CD14-positive monocyte (primary cell): Measurements from ENCODE around the gene EGFR. TPM values are rescaled to one million over a fixed set of nuclear protein-coding genes. Genes with fewer than 3 reads are reported as not detected.

Experiments used
- DNase-seq, 3 donors: peaks; one replicate each; pipeline ENCODE4 v3.0.0-alpha.2; 2011 to 2022
- H2AFZ ChIP-seq: 2 replicates; pipeline ENCODE4 v1.6.0; 2012; ENCODE audit warnings: mild to moderate bottlenecking, low read depth, low read length, inconsistent platforms; ENCODE audit not compliant: insufficient read depth, poor library complexity, severe bottlenecking
- H3K27ac ChIP-seq, 2 donors: 1 replicate in 1 of 2; 2 replicates in 1 of 2; pipeline ENCODE4 v1.5.1; 2012 to 2013; ENCODE audit warnings: low read length in 2 of 2, control low read depth in 1 of 2, inconsistent platforms in 1 of 2, low read depth in 1 of 2, mild to moderate bottlenecking in 1 of 2
- H3K27me3 ChIP-seq, 2 donors: one replicate each; pipeline versions ENCODE4 v1.6.0 to v1.6.1; 2011 to 2013; ENCODE audit warnings: low read length in 2 of 2; ENCODE audit not compliant: control insufficient read depth in 2 of 2, insufficient read depth in 2 of 2
- H3K36me3 ChIP-seq, 2 donors: replicated peaks in 1 of 2; 1 replicate in 1 of 2; 2 replicates in 1 of 2; pipeline versions ENCODE4 v1.5.1 to v1.6.1; 2012 to 2013; ENCODE audit warnings: low read length in 2 of 2, control low read depth in 1 of 2, inconsistent platforms in 1 of 2, mild to moderate bottlenecking in 1 of 2; ENCODE audit not compliant: insufficient read depth in 2 of 2, control insufficient read depth in 1 of 2
- H3K4me1 ChIP-seq, 2 donors: 1 replicate in 1 of 2; 2 replicates in 1 of 2; pipeline versions ENCODE4 v1.5.1 to v1.6.1; 2012 to 2013; ENCODE audit warnings: low read length in 2 of 2, control low read depth in 1 of 2, inconsistent platforms in 1 of 2, mild to moderate bottlenecking in 1 of 2, moderate library complexity in 1 of 2; ENCODE audit not compliant: insufficient read depth in 2 of 2, control insufficient read depth in 1 of 2
- H3K4me2 ChIP-seq: replicated peaks from 2 replicates; pipeline ENCODE3; 2012; ENCODE audit warnings: low read length, moderate library complexity, mild to moderate bottlenecking; ENCODE audit not compliant: poor library complexity, severe bottlenecking; ENCODE audit errors: extremely low read depth
- H3K4me3 ChIP-seq, 3 experiments: fragments of 200-600 bp in 1 of 3; sonication (generic) in 1 of 3; replicated peaks in 1 of 3; 1 replicate in 2 of 3; 2 replicates in 1 of 3; pipeline ENCODE4 v1.5.1; 2011 to 2013; ENCODE audit warnings: low read length in 3 of 3, mild to moderate bottlenecking in 3 of 3, control low read depth in 2 of 3, low read depth in 2 of 3, inconsistent platforms in 1 of 3, moderate library complexity in 1 of 3
- H3K79me2 ChIP-seq: 2 replicates; pipeline ENCODE4 v1.6.0; 2012; ENCODE audit warnings: mild to moderate bottlenecking, control low read depth, inconsistent platforms, low read length, moderate library complexity; ENCODE audit not compliant: insufficient read depth
- H3K9ac ChIP-seq: 2 replicates; pipeline ENCODE4 v1.6.0; 2017; ENCODE audit warnings: low read length, mild to moderate bottlenecking; ENCODE audit not compliant: insufficient read depth, poor library complexity, severe bottlenecking
- H3K9me3 ChIP-seq, 2 donors: replicated peaks in 1 of 2; 1 replicate in 1 of 2; 2 replicates in 1 of 2; pipeline versions ENCODE4 v1.5.1 to v1.6.1; 2012 to 2013; ENCODE audit warnings: low read length in 2 of 2, control low read depth in 1 of 2; ENCODE audit not compliant: control insufficient read depth in 1 of 2, insufficient read depth in 1 of 2
- H4K20me1 ChIP-seq: 2 replicates; pipeline ENCODE4 v1.6.0; 2012; ENCODE audit warnings: mild to moderate bottlenecking, low read length, control low read depth, moderate library complexity; ENCODE audit not compliant: insufficient read depth
- H3K27ac Mint-ChIP-seq, 7 donors: one replicate each; pipeline ENCODE4 v1.8.0; 2020; ENCODE audit warnings: mild to moderate bottlenecking in 7 of 7, mixed read lengths in 7 of 7, moderate library complexity in 6 of 7, inconsistent platforms in 2 of 7
- H3K27me3 Mint-ChIP-seq, 3 donors: one replicate each; pipeline ENCODE4 v1.8.0; 2021 to 2022; ENCODE audit warnings: low read depth in 3 of 3, mild to moderate bottlenecking in 3 of 3, mixed read lengths in 3 of 3, moderate library complexity in 3 of 3, inconsistent platforms in 1 of 3
- H3K36me3 Mint-ChIP-seq, 2 donors: one replicate each; pipeline ENCODE4 v1.8.0; 2020; ENCODE audit warnings: mixed read lengths in 2 of 2, inconsistent platforms in 1 of 2, mild to moderate bottlenecking in 1 of 2
- H3K4me1 Mint-ChIP-seq: one replicate; pipeline ENCODE4 v1.8.0; 2020; ENCODE audit warnings: mild to moderate bottlenecking, mixed read lengths
- H3K4me3 Mint-ChIP-seq, 2 donors: one replicate each; pipeline ENCODE4 v1.8.0; 2020; ENCODE audit warnings: mild to moderate bottlenecking in 2 of 2, mixed read lengths in 2 of 2, moderate library complexity in 1 of 2
- H3K9me3 Mint-ChIP-seq, 7 donors: one replicate each; pipeline ENCODE4 v1.8.0; 2020 to 2022; ENCODE audit warnings: mixed read lengths in 7 of 7, mild to moderate bottlenecking in 6 of 7, moderate library complexity in 6 of 7, inconsistent platforms in 2 of 7
- WGBS: methylation state at CpG from one replicate; pipeline ENCODE4 v1.1.5; 2013; ENCODE audit warnings: missing lambda C conversion rate; ENCODE audit not compliant: insufficient coverage; 5-methylcytosine and 5-hydroxymethylcytosine counted together
- intact Hi-C, 2 donors: fragments of 100-400 bp; cut with micrococcal nuclease; formaldehyde crosslinking; loops; one replicate each; pipeline versions ENCODE4 v1.15.0 to v1.15.1; 2023
- polyA plus RNA-seq, 3 donors: library from polyadenylated mRNA; depleted of rRNA in 1 of 3; unstranded in 2 of 3; stranded (reverse) in 1 of 3; fragments of 300-500 nt in 2 of 3; fragments of >200 nt in 1 of 3; fragmentation: Illumina TruSeq in 2 of 3; gene quantifications; 1 replicate in 2 of 3; 2 replicates in 1 of 3; pipeline ENCODE4 v1.2.3, GENCODE V29; 2012 to 2021
- TF ChIP-seq, protein P1 (sequence below): fragments of 200-600 bp; IDR thresholded peaks from one replicate; pipeline ENCODE4 v1.8.0; 2022; ENCODE audit warnings: antibody characterized with exemption, mild to moderate bottlenecking

The EGFR gene
- polyA plus RNA-seq, 3 donors: not detected

DNA sequence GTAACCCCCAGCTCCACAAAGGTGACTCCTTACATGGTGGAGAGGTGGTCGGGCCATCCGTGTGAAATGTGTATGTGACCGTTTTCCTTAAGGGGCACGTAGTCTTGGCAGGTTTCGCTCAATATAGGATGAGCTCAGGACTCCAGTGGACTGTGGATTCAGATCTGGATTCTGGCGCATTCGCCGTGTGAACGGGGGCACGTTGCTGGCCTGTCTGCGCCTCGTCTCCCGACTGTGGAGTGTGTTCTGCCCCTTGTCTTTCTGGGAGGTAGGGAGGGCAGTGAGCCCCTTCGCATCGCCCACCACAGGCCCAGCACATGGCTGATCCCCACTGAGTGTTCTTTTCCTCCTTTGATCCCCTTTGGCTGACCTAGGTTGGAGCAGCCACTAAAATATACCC is 165.1 kb downstream of the EGFR start:
- intact Hi-C loops: no loop called here
- Mint-ChIP-seq H3K36me3 (no peaks in the 10 kb centered on the region), H3K27me3 (peaks cover 4 to 7% (median 5%) of the 10 kb centered on the region in 3 donors), H3K27ac (no peak overlapping the region), H3K9me3 (peaks cover 0 to 3% (median 0%) of the 10 kb centered on the region in 7 donors), H3K4me1 (no peaks in the 10 kb centered on the region), H3K4me3 (no peak overlapping the region)
- no peaks in the 10 kb centered on the region for H4K20me1 ChIP-seq
- H3K36me3 ChIP-seq: no peaks in the 10 kb centered on the region
- no peak for DNase-seq
- H3K4me3 ChIP-seq: no peak overlapping the region
- no peak overlapping the region for H2AFZ ChIP-seq
- TF ChIP-seq, protein P1, sequence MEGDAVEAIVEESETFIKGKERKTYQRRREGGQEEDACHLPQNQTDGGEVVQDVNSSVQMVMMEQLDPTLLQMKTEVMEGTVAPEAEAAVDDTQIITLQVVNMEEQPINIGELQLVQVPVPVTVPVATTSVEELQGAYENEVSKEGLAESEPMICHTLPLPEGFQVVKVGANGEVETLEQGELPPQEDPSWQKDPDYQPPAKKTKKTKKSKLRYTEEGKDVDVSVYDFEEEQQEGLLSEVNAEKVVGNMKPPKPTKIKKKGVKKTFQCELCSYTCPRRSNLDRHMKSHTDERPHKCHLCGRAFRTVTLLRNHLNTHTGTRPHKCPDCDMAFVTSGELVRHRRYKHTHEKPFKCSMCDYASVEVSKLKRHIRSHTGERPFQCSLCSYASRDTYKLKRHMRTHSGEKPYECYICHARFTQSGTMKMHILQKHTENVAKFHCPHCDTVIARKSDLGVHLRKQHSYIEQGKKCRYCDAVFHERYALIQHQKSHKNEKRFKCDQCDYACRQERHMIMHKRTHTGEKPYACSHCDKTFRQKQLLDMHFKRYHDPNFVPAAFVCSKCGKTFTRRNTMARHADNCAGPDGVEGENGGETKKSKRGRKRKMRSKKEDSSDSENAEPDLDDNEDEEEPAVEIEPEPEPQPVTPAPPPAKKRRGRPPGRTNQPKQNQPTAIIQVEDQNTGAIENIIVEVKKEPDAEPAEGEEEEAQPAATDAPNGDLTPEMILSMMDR: no peak
- no peak overlapping the region for H3K4me2 ChIP-seq
- H3K79me2 ChIP-seq: no peaks in the 10 kb centered on the region
- H3K9me3 ChIP-seq: no peaks in the 10 kb centered on the region
- H3K27me3 ChIP-seq: no peaks in the 10 kb centered on the region
- no peak overlapping the region for H3K27ac ChIP-seq
- no peak overlapping the region for H3K9ac ChIP-seq
- no peaks in the 10 kb centered on the region for H3K4me1 ChIP-seq
- WGBS: 100% methylated on average over 7 of the region's 15 CpGs

DNA sequence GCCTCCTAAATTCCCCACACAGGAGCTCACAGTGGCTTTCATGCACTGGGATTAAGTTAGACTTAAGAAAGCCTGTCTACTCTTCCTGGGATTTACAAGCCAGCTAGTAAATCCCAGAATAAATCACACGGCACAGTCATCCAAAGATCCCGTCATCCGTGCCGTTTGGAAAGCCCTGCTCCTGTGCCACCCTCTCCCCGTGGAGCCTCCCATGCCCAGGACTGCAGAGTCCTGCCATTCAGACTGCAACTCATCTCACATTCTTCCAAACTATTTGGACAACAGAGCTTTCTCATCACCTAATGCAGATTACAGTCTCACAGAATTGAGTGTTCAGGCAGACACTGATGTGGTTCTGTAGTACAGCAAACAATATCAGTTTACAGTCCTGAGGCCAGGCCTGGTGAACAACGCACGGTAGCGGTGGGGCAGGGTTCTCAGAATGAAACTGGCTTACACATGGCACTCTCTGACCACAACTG is 166.5 kb downstream of the EGFR start:
- Histone ChIP-seq H3K27ac (no peak overlapping the region), H3K9me3 (no peaks in the 10 kb centered on the region), H3K27me3 (no peaks in the 10 kb centered on the region), H3K9ac (no peak overlapping the region), H3K79me2 (no peaks in the 10 kb centered on the region), H3K36me3 (no peaks in the 10 kb centered on the region), H2AFZ (no peak overlapping the region), H3K4me2 (no peak overlapping the region), H4K20me1 (no peaks in the 10 kb centered on the region), H3K4me1 (no peaks in the 10 kb centered on the region), H3K4me3 (no peak overlapping the region)
- no peaks in the 10 kb centered on the region for H3K36me3 Mint-ChIP-seq
- H3K4me3 Mint-ChIP-seq: no peak overlapping the region
- DNase-seq: no peak
- H3K9me3 Mint-ChIP-seq: peaks cover 0 to 3% (median 0%) of the 10 kb centered on the region in 7 donors
- H3K27ac Mint-ChIP-seq: no peak overlapping the region
- H3K4me1 Mint-ChIP-seq: no peaks in the 10 kb centered on the region
- TF ChIP-seq, protein P1: no peak
- peaks cover 4 to 8% (median 4%) of the 10 kb centered on the region in 3 donors for H3K27me3 Mint-ChIP-seq
- WGBS: 96% methylated on average over 5 of the region's 8 CpGs
- intact Hi-C loops: no loop called here
